Hematopoietic multipotent progenitor cell treated with erythropoietin and hydrocortisone succinate and interleukin-3 and kit ligand, for 17 days (in vitro differentiated cells): Measurements from ENCODE around the gene NTRK2.
"Not testable (repeated sequence)": the region's sequence is repeated elsewhere in the genome, so short reads cannot be mapped to it uniquely, and the experiment has no call there.

Experiments used
- DNase-seq: peaks from one replicate; pipeline ENCODE4 v3.0.0-alpha.2; 2015; ENCODE audit warnings: low spot score

The NTRK2 gene

DNA sequence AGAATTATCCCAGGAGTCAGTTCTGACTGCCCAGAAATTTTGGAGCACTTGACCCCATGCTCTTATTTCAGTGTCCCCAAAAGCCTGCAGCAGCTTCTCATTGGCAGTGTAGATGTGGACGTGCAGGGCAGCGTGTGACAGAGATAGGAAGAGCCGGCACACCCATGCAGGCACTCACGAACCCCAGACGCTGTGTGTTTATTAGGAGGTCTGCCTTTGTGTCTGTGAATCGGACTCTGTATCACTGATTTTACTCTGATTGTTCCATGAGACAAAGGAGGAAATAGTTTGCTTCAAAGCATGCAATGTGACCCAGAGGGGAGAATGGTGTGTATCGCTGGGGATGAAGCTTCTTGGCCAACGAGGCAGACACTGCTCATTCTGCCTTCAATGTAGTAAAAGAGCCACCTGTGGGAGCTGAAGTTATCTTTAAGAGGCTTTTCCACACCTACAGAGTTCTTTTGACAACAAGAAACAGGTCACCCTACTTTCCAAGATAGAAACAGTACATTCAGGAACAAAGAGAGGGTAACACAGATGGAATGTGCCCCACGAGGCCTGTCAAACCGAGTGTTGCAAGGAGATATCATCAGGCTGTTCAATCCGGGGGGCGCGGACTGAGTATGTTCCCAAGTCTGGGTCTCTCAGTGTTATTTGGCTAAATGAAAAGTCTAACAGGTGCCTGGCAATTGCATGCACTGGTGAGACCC lies 224.0 kb downstream of the NTRK2 start:
- DNase-seq, result no peak

DNA sequence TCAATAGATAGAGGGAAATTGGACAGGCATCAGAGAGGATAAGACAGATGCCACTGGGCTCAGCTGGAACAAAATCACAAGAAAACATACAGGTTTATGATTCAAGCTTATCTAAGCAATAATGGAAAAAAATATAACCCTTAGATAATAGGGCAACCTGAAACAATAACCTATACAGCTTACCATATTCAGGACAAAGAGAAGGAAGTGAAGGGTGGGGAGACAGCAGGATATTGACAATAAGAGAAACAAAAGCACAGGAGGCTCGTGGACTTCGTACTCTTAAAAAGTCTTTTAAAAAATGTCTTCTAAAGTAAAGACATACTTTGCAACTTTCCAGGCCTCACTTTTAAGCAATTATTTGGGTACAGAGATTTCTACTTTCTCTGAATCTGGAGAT lies 225.3 kb downstream of the NTRK2 start:
- DNase-seq, result no peak

DNA sequence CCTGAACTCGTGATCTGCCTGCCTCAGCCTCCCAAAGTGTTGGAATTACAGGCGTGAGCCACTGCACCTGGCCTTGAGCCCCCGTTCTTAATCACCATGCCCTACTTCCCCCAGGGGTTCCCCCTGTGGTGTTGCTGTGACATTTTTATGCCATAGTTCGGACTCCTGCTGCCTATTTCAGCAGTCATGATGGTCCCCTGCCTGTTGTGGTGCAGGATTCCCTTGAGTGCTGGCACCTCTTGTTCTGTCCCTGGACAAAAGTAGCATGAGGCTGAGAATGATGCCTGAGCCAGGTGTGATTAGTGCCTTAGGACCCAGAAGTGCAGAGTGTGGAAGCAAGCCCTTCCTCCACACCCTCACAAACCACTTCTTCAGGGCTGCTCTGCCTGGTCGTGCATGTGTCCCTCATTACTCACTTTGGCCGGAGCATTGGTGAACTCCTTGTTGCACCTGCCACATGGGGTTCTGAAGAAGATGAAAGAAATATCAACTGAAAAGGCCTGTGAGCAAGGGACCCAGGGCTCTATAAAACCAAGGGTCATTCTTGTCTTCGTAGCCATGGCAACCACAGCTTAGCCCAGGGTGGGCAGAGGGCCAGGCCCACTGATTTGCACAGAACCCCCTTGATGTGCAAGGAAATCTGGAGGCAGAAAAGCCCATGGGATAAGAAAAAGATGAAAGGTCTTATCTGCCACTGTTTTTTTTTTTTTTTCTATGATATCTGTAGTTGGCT lies 228.0 kb downstream of the NTRK2 start:
- DNase-seq, result no peak

DNA sequence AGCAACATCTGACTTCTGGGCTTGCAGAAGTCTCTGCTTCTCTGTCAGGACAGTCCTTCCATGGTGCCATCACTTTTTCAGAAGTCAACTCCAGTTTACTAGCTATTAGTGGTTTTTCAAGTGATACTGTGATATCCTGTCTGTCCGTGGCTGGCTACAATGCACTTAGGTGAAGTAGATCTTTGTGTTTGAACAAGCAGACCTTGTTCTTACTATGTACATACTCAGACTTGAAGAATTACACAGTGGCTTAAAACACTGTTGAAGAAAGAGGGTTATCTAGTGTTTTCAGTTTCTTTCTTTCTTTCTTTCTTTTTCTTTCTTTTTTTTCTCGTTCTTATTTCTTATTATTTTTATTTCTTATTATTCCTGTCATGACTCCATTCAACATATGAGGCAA lies 228.7 kb downstream of the NTRK2 start:
- no peak for DNase-seq

DNA sequence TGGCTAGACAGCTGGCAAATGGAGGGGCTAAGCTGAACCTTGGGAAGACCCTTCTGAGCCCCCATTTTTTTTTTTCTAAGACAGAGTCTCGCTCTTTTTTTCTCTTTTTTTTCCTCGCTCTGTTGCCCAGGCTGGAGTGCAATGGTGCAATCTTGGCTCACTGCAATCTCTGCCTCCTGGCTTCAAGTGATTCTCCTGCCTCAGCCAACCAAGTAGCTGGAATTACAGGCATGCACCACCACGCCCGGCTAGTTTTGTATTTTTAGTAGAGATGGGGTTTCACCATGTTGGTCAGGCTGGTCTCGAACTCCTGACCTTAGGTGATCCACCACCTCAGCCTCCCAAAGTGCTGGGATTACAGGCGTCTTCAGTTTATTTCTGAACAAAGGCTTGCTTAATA lies 229.1 kb downstream of the NTRK2 start:
- DNase-seq, result not testable (repeated sequence)

DNA sequence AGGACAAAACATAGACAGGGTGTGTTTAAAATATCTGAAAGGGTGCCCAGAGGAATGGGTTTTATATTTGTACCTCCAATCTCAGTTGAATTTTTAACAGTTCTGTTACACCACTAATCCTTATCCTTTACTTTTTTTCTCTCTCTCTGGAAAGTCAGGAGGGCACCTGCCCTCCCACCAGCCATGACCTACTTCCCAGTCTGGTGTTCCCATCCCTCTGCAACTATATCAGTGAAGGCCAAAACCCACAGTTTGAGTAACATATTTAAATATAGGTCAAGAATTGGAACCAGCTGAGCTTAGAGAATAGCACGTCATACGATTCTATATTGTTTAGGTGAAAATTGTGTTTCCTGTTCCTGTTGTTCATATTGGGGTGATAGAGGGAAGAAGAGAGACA lies 229.8 kb downstream of the NTRK2 start:
- DNase-seq, result no peak

DNA sequence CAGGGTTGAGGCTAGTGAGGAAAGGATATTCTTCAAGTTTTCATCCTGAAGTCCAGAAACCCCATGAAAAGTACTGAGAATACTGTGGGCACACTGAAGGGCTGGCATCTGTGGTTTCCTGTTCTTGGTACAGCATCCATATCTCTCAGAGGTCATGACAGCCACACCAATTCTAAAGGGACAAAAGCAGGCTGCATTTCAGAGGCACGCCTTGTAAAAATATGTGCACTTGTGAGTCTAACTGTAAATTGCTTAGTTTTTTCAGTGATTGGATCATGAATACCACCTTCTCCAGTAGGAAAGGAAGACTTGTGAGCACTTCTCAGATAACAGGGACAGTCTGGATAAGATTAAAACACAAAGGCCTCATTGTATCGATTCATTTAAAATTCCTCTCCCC lies 230.9 kb downstream of the NTRK2 start:
- no peak for DNase-seq

DNA sequence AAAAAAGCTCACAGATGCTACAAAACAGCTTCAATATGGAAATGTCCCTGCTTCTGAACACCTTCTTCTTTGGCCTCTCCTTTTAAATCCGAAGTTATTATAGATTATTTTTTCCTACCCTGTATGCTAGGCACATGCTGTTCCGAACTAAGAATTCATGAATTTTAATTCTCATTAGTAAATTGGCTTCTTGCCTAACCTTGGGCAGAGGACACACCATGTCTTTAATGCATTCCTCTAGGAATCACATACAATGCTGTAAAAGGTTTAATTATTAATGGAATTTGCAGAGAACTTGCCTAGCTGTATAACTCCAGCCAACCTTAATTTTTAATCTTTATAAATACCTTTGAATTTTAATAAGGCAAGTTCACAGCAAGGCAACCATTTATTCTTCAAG lies 234.4 kb downstream of the NTRK2 start:
- no peak for DNase-seq

DNA sequence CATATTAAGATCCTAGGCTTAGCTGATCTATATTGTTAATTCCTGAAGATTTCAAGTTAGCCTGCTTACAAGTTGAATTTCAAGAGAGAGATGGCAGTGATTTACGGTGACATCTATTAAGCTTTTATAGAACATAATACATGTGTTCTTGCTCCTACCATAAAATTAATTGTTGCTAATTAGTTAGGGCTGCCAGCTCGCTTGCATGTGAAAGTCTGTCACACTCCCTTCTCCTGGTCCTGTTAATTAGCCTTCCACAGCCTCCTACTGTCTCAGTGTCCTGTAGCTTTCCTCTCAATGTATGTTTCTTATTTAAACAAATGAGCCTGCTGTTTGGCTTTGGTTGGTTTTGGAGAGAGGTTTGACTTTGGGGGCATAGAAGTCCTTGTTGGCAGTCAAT lies 247.2 kb downstream of the NTRK2 start:
- no peak for DNase-seq

DNA sequence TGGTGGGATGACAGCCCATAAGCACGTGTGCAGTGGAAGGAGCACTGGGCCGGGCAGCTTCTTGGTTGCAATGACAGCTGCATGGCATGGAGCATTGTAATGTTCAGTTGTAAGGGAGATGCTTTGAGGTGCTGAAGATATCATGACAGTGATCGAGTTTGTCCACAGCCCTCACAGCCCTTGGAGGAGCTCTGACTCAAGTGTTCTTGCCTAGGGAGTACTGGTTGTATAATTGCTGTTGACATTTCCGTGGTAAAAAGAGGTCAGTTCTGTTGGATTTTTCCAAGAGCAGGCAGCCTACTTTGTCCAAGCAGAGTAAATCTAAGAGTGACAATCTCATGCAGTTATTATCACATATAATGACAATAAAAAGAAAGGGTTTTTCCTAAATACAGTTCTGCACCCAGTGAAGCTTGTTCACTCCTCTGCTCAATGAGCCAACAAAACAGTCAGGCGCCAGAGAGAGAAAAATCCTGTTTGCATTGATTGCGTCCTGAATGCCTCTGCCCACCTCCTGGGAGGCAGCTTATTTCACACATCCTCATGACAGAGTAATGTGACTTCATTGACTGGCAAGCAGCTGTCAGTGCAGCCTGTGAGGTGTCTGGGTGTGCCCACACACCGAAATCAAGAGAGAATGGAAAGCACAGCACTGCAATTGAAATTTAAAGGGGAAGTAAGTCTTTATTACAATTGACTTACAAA lies 248.0 kb downstream of the NTRK2 start:
- no peak for DNase-seq

DNA sequence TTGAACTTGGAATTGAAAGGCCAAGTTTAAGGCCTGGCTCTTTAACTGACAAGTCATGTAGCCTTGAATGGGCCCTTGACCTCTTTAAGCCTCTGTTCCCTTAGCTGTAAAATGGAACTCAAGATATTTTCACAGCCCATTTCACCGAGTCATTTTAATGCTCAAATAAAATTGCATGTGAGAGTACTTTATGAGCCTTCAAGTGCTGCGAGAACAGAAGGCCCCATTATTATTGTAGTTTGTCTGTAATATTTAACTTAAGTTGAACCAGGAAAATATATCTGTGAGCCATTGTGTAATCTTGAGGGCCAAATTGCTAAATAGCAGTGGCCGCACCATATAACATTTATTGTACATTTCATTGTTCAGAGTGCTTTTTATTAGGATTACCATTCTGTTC lies 249.9 kb downstream of the NTRK2 start:
- DNase-seq, result no peak

DNA sequence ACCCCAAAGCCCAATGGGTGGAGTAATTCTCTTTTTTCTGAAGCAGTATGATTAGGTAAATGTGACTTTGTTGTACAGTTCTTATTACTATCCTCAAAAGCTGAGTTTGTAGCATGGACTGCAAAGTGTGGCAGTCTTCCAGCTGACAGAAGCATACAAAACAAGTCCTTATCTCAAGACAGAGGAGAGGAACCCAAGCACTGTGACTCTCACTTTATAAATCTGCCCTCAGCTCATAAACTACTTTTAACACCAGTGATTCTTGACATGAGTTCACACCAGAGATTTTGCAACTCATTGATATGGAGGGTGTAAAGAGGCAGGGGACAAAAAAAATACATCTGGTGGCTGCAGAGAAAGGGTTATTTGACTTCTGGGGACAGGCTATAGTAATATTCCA lies 251.6 kb downstream of the NTRK2 start:
- no peak for DNase-seq

DNA sequence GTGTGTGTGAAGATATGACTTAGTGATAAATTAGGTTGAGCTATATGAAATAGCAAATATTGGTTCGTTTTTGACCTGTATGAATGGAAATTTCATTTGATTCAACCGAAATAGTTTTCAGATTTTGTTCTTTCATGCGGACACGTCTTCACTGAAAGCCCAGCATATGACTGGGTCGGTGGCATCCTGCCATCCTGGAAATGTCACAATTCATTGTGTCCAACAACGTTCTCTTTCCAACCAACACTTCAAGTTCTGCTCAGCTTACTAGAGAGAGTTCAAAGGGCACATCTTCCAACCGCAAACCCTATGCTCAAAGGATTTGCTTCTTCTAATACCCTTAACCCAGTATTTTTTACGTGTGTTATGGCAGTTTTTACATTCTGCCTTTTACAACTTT lies 252.5 kb downstream of the NTRK2 start:
- DNase-seq, result no peak

DNA sequence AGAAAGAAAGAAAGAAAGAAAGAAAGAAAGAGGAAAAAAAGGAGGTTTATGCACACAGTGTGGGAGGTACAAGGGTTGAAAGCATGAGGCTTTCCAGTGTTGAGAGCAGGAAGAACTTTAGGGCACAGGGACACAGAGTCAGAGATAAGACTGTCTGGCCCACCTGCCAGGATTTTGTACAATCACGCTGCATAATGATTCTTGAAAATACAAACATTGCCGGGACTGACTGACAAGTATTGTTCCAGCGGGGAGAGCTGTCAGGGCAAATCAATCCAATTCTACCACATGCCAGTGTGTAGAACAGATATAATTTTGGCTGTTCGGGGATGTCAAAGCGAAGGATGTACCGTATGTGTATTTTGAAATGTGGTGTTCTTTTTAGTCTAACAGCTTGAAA lies 254.7 kb downstream of the NTRK2 start:
- DNase-seq, result no peak

DNA sequence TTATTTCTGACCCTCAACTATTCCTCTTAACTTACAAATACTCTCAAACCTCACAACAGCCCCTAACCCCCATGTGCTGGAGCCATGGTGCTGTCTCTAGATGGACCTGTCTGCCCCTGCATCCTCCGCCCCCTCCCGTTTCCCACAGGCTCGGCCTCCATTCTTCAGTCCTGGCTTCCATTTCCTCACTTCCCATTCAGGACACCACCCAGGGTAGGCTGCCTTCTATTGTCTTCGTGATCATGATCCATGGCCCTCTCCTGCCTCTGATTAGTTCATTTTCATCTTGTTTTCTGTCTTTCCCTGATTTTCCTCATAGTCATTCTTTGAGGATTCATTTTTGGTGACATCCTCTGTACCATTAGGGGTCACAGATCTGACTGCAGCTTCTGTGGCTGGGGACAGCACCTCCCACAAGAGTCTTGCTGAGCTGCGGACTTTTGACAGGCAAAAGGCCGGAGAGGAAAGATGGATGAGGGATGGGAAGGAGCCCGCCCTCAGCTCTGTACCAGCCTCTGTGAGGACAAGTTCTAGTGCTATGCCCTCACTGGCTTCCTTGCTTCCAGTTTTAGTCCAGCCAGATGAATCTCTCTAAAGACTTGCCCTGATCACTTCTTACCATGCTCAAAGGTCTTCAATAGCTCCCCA lies 255.8 kb downstream of the NTRK2 start:
- no peak for DNase-seq

DNA sequence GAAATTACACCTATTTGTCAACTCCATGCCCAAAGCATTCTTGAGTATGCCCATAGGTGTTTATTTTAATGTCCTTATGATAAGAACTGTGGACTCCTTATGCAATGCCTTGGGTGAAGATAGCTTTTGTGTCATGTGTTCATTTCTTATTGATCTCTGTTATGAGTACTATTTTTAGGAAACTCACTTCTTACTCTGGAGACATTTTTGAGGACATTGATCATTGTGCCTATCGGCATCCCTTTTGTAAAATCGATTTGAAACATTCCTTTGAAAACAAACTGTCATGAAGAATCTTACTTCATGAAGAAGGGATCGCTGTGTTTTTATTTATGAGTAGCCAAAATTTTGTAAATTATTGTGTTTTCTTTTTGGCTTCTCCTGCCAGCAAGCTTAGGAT lies 257.3 kb downstream of the NTRK2 start:
- DNase-seq, result no peak

DNA sequence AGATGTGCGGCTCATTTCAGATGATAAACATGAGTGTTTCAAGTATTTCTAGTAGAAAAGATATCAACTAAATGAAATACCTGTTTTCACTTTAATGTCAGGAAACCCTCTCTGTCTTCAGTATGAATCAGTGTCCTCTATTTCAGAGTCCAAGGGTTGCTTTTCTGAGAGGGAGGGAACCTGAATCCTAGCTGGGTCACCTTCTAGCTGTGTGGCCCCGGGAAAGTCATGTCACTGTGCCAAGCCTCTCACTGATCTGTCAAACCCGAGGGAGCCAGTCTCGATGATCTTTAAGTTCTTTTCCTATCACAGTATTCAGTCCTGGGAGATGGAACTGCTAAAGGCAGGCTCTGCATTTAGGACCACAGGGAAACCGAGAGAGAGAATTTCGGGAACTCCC lies 258.9 kb downstream of the NTRK2 start:
- no peak for DNase-seq

DNA sequence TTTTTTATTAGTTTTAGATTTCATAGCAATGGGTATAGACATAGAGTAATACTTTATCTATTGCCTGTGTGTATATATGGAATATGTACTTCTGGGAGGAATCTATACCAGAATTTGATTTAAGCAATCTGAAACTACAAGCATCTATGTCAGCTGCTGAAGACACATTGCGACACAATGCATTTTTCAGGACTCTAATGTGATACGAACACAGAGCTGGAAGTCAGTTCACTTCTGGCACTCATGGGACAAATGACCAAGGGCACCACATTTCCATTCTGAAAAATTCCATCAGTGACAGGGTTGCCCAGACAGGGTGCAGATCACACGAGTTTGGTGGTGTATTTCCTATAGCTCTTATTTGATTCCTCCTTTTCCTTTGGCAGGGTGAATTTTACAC lies 259.5 kb downstream of the NTRK2 start:
- DNase-seq, result no peak

DNA sequence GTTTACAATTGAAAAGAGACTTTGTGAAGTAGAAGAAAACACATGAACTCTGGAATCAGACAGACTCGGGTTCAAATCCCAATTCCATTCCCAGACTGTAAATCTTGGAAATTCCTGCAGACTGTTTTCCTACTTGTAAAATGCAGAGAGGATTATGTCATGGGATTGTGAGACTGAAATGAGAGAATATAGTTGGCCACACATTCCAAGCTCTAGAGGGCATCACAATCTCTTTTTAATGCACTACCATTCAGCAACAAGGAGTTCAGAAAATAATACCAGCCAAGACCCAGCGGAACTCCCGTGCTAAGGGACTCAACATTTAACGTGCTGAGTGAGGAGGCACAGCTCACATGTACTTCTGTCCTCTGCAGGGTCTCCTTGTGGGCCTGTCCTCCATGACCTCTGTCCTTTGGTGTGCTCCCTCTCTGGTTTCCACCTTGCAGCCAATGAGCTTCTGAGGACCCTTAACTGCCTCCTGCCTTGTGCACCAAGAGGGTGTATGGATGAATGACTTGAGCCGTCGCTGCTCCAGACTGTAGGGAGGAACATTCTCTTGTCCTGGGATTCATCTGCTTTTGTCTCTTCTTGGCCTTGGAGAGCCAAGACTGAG lies 263.5 kb downstream of the NTRK2 start:
- DNase-seq, result no peak

DNA sequence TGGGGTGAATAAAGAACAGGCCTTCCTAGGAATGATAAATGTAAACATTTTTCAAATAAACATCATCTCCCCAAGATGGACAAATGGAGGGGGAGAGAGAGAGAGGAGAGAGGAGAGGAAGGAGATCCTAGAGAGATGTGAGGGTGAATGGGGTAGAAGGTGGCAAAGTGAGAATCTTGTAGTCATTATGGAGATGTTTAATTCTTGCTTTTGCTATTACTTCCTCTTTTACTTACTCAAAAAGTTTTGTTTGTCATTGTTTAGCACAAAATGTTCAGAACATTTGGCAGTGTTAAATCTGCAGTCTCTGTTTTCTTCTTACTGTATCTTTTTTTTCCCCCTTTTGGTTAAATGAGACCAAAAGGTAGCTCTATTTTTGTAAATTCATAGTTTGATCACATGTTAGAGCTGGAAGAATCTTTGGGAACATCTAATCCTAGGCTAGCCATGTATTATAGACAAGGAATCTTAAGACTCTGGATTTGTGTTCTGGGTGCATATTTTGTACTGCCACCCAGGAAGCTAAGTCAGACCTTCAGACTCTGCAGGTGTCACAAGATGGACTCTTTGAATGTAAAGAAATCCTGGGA lies 266.1 kb downstream of the NTRK2 start:
- DNase-seq, result no peak

DNA sequence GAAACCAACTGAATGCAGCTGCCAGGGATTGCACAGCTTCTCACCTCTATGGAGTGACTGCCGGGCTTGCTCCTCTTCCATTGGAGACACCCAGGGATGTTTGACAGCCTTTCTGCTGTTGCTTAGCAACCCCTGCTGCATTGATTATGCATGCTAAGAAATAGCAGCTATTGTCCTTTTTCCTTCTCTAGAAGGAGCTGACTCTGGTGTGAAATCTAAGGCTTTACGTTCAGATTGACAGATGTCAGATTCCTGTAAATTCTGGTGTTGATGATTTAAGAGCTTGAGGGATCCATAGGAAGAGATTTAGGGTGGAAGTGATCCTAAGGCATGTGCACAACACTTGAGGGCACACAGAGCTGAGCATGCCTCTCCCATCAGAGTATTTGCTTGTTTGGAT lies 267.7 kb downstream of the NTRK2 start:
- DNase-seq, result no peak

DNA sequence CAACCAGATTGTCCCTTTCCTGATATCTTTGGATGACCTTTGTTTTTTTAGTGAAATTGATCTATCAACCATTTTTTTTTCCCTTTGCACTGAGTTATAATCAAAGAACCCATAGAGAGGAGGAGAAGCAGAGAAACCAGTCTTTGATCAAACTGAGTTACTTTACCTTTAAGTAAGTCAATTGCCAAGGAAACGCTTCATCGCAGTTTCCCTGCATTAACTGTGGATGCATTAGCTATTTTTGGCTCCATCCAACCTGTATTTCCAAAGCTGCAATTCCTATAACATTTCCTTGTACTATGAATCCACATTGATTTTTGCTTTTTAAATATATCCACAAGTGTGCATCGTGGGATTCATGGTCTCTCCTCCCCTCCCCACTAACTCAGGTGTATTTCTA lies 268.1 kb downstream of the NTRK2 start:
- no peak for DNase-seq
